HG02763 (cell line): ENCODE measurements around the gene HNRNPA0.

Experiments used
- ATAC-seq: cut with Tn5 transposase; IDR thresholded peaks from one replicate; pipeline ENCODE4 v1.9.1; 2021; ENCODE audit warnings: mild to moderate bottlenecking, moderate library complexity; ENCODE audit not compliant: unreplicated experiment

The HNRNPA0 gene

DNA sequence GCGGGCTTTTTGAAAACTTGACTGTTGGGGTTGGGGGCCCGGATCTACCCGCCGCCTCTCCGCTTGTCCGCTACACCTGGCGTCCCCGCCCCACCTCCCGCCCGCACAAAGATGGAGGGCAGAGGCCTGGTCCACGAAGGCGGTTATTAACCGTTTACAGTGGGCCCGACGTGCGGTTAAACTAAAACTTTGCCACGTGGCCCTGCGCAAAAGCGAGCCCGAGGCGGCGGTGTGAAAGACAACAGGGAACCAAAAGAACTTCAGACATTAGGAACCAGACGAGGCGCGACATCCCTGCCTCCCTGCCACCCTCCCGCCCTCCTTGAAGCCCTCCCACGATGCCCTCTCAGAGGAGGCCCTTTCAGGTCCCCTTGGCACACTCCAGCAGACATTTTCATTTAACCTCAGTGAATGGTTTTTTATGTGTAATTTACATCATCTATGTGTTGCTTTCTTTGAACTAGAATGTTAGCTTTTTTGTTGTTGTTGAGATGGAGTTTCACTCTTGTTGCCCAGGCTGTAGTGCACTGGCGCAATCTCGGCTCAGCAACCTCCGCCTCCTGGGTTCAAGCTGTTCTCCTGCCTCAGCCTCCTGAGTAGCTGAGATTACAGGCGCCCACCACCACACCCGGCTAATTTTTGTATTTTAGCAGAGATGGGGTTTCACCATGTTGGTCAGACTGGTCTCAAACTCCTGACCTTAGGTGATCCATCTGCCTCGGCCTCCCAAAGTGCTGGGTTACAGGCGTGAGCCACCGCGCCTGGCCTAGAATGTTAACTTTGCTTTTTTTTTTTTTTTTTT is 999 bp upstream of the HNRNPA0 start:
- no peak for ATAC-seq

- peak; percentile 14 for ATAC-seq
Observed at GRCh38 chr5:137753691-137754187, 424 bp downstream of the HNRNPA0 start.

- no peak for ATAC-seq
Observed at GRCh38 chr5:137752905-137753690, 1.1 kb downstream of the HNRNPA0 start.

DNA sequence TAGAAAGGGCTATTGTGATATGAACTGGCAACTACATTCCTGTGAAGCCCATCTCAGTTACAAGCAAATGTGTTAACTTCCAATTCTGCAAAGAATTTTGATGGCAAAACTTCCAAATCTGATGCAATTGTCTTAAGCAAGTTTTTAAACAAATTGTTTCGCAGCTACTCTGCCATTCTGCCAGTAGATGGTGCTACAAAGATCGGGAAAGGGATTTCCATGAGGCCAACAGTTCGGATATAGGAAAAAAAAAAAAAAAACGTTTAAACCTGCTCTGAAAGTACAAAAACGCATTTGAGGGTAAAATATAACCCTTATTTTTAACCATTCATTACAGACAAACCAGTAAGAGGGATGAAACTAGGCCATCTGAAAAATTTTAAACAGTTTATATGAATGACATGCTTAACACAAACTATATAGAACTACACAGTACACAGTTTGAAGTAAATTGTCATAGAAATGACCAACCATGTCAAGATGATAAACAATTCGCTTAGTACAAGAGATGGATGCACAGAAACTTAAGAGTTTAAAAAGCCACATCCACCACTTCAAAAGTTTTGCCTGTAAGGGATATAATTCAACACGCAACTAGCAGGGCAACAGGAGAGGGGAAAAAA is 2.2 kb downstream of the HNRNPA0 start:
- ATAC-seq, result no peak

- no peak for ATAC-seq
Observed at GRCh38 chr5:137750436-137750835, 3.7 kb downstream of the HNRNPA0 start.

GRCh38 chr5:137747848-137748247 is 6.3 kb downstream of the HNRNPA0 start:
- no peak for ATAC-seq

DNA sequence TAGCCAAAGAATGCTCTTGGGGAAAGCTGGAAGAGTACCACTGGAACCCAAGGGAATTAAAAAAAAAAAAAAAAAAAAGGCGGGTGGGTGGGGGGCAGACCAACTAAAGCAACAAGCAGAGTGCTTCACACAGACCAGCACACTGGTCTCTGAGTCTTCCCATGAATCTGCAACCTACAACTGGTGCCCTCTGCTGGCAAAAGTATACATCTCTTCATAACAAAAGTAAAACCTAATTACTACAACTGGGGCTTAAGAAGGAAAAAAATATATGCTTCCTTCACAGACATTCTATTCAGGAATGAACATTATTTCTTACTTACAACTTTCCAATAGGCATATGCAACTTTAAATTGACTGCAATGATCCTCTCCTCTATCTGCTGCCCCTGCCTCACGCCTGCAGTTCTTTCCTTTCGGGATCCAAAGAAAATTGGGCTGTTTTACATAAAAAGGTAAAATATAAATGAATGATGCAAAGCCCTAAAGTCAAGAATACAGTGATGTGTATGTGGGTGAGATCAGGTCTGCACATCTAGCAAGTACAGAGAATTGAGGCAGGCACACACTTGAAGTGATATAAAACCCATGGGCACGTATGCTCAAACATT is 11.0 kb downstream of the HNRNPA0 start:
- ATAC-seq, result peak; percentile 59

GRCh38 chr5:137741718-137742117 is 12.4 kb downstream of the HNRNPA0 start:
- ATAC-seq, result no peak

- ATAC-seq, result no peak
Observed at GRCh38 chr5:137739737-137740136, 14.4 kb downstream of the HNRNPA0 start.

DNA sequence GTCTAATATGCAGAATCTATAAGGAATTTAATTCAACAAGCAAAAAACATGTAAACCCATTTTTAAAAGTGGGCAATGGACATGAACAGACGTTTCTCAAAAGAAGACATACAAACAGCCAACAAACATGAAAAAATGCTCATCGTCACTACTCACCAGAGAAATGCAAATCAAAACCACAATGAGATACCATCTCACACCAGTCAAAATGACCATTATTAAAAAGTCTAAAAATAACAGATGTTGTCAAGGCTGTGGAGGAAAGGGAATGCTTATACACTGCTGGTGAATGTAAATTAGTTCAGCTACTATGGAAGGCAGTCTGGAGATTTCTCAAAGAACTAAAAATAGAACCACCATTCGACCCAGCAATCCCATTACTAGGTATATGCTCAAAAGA is 15.2 kb downstream of the HNRNPA0 start:
- no peak for ATAC-seq

GRCh38 chr5:137737349-137738131 is 16.6 kb downstream of the HNRNPA0 start:
- no peak for ATAC-seq

- ATAC-seq, result no peak
Observed at GRCh38 chr5:137736496-137736895, 17.7 kb downstream of the HNRNPA0 start.

- peak; percentile 41 for ATAC-seq
Observed at GRCh38 chr5:137735555-137736284, 18.4 kb downstream of the HNRNPA0 start, which contains the start of gene KLHL3. KLHL3 (minus strand) TSS chr5:137736089; CDS start chr5:137735646, 443 bp downstream.

DNA sequence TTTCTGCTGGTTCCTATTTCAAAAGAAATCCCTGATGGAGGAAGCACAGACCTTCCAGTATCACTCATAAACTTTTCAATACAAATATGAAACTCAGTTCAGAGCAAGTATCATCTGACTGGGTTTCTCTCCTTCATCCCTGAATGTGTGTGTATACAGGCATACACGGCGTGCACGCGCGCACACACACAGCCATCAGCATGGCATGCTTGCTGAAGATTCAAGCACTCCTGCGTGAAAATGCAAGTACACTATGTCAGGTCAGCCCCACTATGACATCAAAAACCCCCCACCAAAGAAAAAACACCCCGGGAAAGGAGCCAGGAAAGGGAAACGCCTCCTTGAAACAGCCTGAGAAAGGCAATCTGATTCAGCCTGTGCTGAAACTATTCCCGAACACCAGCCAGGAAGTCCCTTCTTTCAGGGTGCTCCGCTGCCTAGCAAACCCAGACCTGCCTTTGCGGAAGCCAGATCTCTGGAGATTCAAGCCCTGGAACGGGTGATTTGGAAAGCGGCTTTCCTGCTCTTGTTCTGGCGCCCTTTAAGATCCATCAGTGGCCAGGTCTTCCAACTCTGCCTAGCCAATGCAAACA is 19.1 kb downstream of the HNRNPA0 start:
- ATAC-seq, result peak; percentile 10

DNA sequence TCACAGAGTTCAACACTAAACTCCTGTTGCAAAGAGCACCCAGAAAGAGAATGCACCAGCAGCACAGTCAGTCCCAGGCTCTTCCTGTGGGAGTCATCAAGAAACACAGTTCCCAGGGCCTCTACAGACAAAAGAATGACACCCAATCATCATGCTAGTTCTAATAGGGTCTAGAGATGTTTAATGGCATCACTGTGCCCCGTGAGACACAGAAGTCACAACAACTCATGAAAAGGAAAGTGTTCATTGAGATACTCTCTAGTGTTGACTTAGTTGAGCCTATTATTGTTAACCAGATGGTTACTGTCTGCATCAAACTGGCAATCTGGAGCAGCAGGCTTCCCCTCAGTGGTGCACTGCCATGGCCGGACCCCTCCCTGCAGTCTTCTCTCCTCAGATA is 19.8 kb downstream of the HNRNPA0 start:
- ATAC-seq, result no peak

GRCh38 chr5:137733922-137734321 is 20.2 kb downstream of the HNRNPA0 start:
- ATAC-seq, result no peak

DNA sequence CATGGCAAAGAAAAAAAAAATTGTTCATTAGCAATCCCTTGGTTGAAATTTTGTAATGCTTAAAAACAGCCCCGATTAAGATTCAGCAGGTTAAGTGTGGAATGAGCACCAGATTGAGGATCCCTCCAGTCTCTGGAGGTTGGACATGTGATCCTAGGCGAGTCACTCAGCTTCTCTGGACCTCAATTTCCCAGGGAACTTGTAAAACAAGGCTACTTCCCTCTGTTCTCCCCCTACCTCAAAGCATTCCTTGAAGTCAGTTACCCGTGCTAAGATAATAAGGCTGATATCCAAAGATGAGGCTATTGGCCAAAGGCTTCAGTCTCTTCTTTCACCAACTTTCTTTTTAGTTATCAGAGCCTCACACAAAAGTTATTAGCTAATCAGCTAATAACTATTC is 21.2 kb downstream of the HNRNPA0 start:
- no peak for ATAC-seq

GRCh38 chr5:137731176-137731575 is 23.0 kb downstream of the HNRNPA0 start:
- ATAC-seq, result no peak

DNA sequence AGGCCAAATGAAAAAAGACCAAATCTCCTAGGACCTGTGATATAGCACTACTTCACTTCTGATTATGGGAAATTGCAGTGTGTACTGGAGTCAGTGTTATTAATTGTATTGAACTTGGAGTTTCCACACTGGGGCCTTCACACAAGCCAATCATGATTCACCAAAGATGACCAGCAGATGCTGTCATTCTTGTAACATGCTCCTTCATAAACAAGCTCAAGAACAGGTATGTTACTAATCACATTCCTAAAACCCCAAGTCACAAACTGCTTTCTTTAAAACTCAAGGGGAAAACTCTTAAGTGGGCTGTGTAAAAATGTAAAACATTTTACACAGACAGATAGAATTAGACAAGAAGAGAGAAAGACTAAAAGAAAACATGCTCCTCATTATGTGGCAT is 23.8 kb downstream of the HNRNPA0 start:
- no peak for ATAC-seq
